DMS 273 (cell line): ENCODE results near the gene TRIM8.
"Not testable (repeated sequence)": the region's sequence is repeated elsewhere in the genome, so short reads cannot be mapped to it uniquely, and the experiment has no call there.

ENCODE experiments used
- DNase-seq: peaks from one replicate; lab custom pipeline; 2025; ENCODE audit not compliant: unreplicated experiment; lab: John Stamatoyannopoulos, UW

The TRIM8 gene

GRCh38 chr10:102691285-102692066 lies 47.2 kb downstream of the TRIM8 start:
- DNase-seq: no peak

GRCh38 chr10:102695401-102695800 lies 51.1 kb downstream of the TRIM8 start:
- not testable (repeated sequence) for DNase-seq

- no peak for DNase-seq
These were observed 52.5 kb downstream of the TRIM8 start for GRCh38 chr10:102696736-102697135.

- DNase-seq: no peak
These were observed 54.6 kb downstream of the TRIM8 start for GRCh38 chr10:102698894-102699293.

- DNase-seq: no peak
These were observed 57.0 kb downstream of the TRIM8 start for GRCh38 chr10:102701272-102701671.

GRCh38 chr10:102701796-102702195 lies 57.5 kb downstream of the TRIM8 start:
- no peak for DNase-seq

- no peak for DNase-seq
These were observed 58.5 kb downstream of the TRIM8 start for GRCh38 chr10:102702742-102703141.

GRCh38 chr10:102704915-102705314 lies 60.6 kb downstream of the TRIM8 start:
- DNase-seq: no peak

- DNase-seq: no peak
These were observed 61.3 kb downstream of the TRIM8 start for GRCh38 chr10:102705531-102705930.
